Sigmoid colon (tissue), 4 donors: ENCODE results near the gene PRKD2.
"Not testable (repeated sequence)": the region's sequence is repeated elsewhere in the genome, so short reads cannot be mapped to it uniquely, and the experiment has no call there.

Experiments used
- EP300 ChIP-seq, 4 donors: sonication (generic); formaldehyde crosslinking; IDR thresholded peaks; one replicate each; pipeline ENCODE4 v1.6.1; 2017; ENCODE audit warnings: antibody characterized with exemption in 4 of 4
- TF ChIP-seq, protein P1 (sequence below), 4 experiments: fragments of 450-650 bp in 3 of 4; fragments of 200-600 bp in 1 of 4; IDR thresholded peaks; one replicate each; pipeline ENCODE4 v1.5.1; 2016 to 2019; ENCODE audit warnings: antibody characterized with exemption in 4 of 4, mild to moderate bottlenecking in 3 of 4, moderate library complexity in 2 of 4

DNA sequence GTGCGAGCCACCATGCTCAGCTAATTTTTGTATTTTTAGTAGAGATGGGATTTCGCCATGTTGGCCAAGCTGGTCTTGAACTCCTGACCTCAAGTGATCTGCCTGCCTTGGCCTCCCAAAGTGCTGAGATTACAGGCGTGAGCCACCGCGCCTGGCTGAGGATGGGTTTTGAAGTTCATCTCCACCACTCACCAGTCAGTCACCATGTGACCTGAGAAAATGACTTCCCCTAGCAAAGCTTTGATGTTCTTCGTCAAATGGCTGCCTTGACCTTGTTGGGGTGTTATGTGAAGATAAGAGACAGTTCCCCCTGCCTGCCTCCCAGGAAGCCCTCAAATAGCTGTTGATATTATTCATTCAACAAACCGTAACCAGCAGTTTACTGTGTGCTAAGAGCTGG, 87.9 kb downstream of the PRKD2 start:
- TF ChIP-seq, protein P1, sequence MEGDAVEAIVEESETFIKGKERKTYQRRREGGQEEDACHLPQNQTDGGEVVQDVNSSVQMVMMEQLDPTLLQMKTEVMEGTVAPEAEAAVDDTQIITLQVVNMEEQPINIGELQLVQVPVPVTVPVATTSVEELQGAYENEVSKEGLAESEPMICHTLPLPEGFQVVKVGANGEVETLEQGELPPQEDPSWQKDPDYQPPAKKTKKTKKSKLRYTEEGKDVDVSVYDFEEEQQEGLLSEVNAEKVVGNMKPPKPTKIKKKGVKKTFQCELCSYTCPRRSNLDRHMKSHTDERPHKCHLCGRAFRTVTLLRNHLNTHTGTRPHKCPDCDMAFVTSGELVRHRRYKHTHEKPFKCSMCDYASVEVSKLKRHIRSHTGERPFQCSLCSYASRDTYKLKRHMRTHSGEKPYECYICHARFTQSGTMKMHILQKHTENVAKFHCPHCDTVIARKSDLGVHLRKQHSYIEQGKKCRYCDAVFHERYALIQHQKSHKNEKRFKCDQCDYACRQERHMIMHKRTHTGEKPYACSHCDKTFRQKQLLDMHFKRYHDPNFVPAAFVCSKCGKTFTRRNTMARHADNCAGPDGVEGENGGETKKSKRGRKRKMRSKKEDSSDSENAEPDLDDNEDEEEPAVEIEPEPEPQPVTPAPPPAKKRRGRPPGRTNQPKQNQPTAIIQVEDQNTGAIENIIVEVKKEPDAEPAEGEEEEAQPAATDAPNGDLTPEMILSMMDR (IDR thresholded peaks at IDR 0.05), result not testable (repeated sequence)
- not testable (repeated sequence) for TF ChIP-seq EP300 (IDR thresholded peaks at IDR 0.05)
